GM18507 (cell line): ENCODE results near the gene PNRC2.

Experiments used
- DNase-seq: peaks from one replicate; pipeline ENCODE4 v3.0.0; 2011; ENCODE audit warnings: low read depth; ENCODE audit not compliant: insufficient read length; ENCODE audit errors: extremely low spot score
- FAIRE-seq: peaks from 2 replicates; lab custom pipeline; 2011; peaks lifted over from hg19 to GRCh38; lab: Jason Lieb, UNC

PNRC2 gene

GRCh38 chr1:23959461-23960290 is at the start of gene PNRC2:
TSS of gene PNRC2 (plus strand) at chr1:23959828. CDS start at chr1:23961458, 1,630 bp downstream.
- peak; percentile 97 for FAIRE-seq
- DNase-seq: peak; percentile 91

GRCh38 chr1:23910144-23910543 is 49.5 kb upstream of the PNRC2 start:
- DNase-seq (no peak), FAIRE-seq (peak; percentile 85)

DNA sequence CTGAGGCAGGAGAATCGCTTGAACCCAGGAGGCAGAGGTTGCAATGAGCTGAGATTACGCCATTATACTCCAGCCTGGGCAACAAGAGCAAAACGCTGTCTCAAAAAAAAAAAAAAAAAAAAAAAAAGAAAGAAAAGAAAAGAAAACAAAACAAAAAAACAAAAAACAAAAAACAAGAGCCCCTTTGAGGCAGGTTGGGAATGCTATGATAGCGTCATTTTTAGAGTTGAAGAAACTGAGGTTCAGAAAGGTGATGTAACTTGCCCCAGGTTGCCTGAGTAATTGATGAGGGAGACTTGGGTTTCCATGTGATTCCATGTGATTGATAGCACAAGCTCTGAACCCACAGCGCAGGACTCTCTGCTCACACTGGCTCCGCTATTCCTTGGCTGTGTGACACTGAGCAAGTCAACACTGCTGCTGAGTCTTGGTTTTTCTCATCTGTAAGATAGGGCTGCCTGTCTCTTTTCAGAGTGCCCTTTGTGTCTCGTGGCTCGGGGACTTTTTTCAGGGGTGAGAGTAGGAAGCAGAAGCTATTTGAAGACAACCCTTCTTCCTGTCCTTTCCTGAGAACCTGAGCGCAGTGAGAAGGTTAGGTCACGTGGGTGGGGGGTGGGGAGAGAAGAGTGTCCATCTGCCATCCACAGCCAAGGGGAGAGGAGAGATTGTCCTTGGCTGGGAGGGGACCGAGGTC is 48.9 kb upstream of the PNRC2 start:
- DNase-seq (no peak), FAIRE-seq (peak; percentile 89)

- FAIRE-seq (no peak), DNase-seq (no peak)
These were observed 47.7 kb upstream of the PNRC2 start for GRCh38 chr1:23911921-23912320.

DNA sequence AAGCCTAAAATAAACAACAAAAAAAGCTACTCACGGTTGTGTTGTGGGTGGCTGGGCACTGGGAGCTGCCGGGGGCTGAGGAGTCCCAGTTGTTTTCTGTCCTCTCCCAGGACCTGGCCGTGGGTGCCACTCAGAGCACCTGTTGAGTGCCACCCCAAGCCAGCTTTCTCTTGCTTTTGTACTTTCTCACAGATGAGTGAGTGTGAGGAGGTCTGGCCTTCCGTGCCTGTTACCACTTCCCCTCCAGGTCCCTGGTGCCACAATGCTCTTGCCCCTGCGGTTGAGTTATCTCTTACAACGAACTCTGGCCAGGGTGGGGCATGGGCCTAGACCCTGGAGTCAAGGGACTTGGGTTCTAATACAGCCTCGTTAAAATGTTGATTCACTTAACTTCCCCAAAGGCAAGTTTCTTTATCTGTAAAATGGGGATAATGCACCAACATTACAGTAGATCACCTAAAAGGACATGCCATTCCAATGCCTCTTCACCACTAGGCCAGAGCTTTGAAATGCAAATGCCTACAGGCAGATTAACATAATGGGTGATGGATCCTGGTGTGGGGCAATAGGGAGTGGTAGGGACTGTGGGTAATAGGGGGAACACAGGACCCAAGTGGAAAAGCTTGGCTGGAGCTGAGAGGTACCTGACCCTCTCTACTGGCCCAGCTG is 46.3 kb upstream of the PNRC2 start, which contains the start of gene CNR2:
Gene CNR2, minus strand, starts transcription at position 151 of the 669 bp plus-strand sequence. CDS start 37,745 bp downstream, outside the sequence.
- FAIRE-seq: peak; percentile 68
- DNase-seq: no peak

DNA sequence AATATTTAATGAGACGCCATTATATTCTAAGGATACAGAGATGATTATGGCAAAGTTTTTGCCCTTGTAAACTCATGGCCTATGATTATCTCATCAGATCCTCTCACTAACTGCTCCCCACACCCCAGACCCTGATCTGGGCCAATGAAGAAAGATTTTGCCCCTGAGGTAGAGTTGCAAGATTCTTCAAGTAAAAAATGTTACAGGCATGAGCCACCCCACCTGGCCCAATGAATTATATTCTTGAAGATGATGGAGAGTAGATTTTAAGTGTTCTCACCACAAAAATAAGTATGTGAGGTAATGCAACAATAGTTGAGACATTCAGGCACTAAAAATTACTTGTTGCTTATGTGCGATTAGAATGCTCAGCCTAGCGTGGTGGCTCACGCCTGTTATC is 44.7 kb upstream of the PNRC2 start:
- no peak for FAIRE-seq

GRCh38 chr1:23915466-23915865 is 44.2 kb upstream of the PNRC2 start:
- no peak for DNase-seq
- no peak for FAIRE-seq

More for the DNA sequence above, 44.7 kb upstream of the PNRC2 start:
- DNase-seq: no peak

DNA sequence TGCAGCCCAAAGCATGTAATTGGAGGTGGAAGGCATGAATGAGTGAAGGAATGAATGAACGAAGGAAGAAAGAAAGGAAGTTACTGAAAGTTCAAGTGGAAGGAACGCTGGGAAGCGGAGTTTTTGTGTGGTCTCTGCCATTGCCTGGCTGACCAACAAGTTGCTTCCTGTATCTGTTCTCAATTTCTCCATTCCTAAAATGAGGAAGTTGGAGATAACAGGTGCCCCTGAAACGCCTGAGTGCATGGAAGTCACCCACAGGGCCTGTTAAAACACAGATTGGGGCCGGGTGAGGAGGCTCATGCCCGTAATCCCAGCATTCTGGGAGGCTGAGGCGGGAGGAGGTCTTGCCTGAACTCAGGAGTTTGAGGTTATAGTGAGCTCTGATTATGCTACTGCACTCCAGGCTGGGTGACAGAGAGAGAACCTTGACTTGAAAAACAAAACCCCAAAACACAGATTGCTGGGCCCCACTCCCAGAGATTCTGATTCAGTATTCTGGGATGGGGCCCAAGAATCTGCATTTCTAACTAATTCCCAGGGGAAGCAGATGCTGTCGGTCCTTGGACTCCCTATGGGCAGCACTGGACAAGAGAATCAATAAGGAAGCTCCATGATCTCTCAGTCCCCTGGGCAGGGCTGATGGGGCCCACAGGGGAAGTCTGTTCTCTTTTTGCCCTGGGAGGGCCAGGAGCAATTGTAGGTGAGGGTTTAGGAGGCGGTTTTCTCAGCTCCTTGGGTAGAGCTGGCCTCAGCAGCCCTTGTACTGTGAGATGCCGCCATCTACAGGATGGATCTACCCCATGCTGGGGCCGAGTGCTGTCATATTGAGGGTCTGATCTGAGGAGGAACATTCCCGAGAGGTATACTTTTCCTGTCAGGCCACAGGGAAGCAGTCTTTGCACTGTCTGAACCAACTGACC is 43.2 kb upstream of the PNRC2 start:
- peak; percentile 82 for FAIRE-seq
- DNase-seq: peak; percentile 68

DNA sequence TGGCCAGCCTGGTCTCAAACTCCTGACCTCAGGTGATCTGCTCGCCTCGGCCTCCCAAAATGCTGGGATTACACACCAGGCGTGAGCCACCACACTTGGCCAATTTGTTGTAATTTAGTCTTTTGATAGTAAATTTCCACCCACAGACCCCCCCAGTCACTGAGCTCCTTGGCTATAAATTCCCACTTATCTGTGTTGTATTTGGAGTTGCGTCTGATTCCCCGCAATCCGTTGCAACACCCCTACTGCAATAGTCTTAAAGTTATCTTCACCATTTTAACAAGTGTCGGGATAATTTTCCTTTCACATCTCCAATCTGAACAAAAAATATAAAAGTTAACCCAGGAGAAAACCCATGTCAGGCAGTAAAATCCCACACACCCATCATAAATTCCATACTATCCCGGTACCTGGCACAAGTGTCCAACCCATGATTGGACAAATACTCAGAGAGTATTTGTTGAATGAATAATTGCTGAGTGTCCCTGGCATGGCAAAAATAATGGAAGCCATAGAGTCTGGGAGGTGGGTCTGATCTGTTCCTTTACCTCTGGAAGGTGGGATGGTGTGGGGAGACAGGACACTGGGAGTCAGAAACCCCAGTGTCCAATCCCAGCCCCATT is 37.2 kb upstream of the PNRC2 start:
- no peak for DNase-seq
- FAIRE-seq: no peak

DNA sequence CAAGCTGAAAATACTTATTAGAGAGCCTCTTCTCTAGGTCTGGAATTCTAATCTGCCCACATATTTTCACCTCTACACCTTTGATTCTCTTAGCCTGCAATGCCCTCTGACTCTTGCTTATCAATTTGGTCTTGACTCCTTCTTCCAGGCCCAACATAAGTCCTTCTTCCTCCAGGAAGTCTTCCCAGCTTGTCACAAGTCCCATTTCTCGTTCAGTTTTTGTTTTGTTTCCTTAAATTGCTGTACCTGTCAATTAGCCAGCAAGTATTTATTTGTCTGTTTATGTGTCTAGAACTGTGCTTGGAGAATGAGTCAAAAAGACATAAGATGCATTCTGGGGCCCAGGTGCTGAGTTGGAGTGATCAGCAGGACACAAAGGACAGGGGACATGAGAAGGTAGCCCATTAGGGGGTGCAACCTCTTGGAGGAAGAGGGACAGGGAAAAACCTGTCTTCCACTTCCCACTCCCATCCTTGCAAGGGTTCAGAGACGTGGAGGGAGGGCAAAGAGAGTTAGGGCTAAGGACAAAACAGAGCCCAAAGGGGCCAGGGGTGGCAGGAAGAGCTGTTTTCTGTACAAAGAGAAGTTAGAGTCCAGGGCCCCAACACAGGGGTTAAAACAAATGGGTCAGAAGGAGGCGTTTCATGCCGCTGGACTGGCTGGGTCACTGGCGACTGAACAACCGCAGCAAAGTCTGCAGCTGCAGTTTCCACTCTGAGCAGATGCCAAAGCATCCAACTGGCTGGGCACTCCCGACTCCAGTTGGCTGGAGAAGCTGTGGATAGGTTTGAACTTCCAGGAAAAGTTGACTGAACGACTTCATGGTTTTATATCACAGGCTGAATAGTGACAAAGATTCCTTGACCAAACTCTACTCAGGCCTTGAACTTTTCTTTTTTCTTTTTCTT is 35.8 kb upstream of the PNRC2 start:
- DNase-seq: no peak
- FAIRE-seq: no peak

- DNase-seq (no peak), FAIRE-seq (no peak)
These were observed 35.0 kb upstream of the PNRC2 start for GRCh38 chr1:23924601-23925000.

GRCh38 chr1:23925279-23925678 is 34.3 kb upstream of the PNRC2 start:
- FAIRE-seq (no peak), DNase-seq (no peak)

DNA sequence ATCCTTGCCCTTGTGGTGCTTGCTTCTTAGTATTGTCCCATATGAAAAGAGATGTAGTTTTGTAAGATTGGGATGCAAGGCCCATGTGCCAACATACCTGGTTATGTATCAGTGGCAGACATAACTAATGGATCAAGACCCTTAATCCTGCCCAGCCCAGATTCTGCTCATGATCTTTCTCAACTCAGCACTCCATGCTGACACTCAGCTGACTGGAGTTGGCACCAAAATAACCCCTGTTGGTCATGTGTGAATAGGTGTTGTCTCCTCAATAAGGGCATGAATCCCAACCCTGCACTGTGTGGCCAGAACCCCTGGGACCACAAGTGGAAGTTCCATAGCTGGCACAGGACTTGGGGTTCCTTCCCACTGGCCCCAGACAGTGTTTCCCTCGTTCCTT is 32.5 kb upstream of the PNRC2 start:
- FAIRE-seq: no peak
- DNase-seq: no peak

GRCh38 chr1:23928789-23929188 is 30.8 kb upstream of the PNRC2 start:
- FAIRE-seq (no peak), DNase-seq (no peak)

- FAIRE-seq: no peak
- DNase-seq: no peak
These were observed 29.4 kb upstream of the PNRC2 start for GRCh38 chr1:23930270-23930669.

DNA sequence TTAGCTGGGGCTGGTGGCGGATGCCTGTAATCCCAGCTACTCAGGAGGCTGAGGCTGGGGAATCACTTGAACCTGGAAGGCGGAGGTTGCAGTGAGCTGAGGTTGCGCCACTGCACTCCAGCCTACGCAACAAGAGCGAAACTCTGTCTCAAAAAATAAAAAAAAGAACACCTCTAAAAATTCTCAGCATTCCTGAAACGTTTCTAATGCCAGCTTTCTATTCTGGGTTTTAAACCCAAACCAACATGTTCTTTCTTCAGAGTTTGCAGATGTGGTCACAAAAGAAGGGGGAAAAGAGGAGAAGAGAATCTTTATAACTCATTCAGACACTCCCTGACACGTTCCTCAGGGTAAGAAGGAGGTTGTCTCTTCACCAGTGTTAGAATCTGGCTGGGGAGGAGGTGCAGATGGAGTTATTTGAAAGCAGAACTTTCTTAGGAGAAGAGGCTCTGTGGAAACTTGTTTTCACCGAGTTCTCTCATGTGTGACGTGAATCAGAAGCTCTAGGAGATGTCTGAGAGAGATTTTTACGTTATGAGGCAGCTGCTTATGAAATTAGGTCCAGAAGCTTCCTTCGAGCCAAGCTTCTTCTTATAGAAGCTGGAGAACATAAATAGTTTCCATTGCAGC is 28.7 kb upstream of the PNRC2 start:
- peak; percentile 48 for FAIRE-seq
- no peak for DNase-seq

DNA sequence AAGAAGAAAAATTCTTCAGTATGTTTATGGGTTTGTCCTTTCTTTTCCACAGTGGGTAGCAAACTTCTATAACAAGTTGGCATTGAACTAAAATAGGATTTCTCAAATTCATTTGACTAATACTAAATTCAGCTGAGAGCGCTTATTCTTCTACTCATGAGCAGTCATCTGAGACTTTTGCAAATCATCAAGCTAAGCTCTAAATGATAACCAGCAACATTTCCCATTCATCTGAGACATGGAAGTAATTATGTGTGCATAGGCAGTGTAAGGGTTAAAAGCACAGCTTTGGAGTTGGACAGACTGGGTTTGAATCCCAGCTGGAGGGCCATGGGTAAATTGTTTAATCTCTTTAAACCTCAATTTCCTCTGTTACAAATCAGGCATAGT is 28.1 kb upstream of the PNRC2 start:
- DNase-seq (no peak), FAIRE-seq (no peak)
